ENCODE results near the gene DNER.

- no peak for TF ChIP-seq CTCF (IDR thresholded peaks at IDR 0.05)
- TF ChIP-seq POLR2A (IDR thresholded peaks at IDR 0.05): no peak
- TF ChIP-seq EP300 (IDR thresholded peaks at IDR 0.05): no peak
Observed at GRCh38 chr2:229392196-229392595, 322.2 kb downstream of the DNER start.
